Measurements from ENCODE around the gene ELMO1. TPM values are rescaled to one million over a fixed set of nuclear protein-coding genes. Genes with fewer than 3 reads are reported as not detected.

ELMO1 gene
- total and polyA plus RNA-seq, 2 of the 13 experiments (the other 11 are each of a cell fraction or from before 2014, with no cell fraction given) = 0.11 to 0.17 TPM

GRCh38 chr7:36984041-36984521 is 464.6 kb downstream of the ELMO1 start (continued):
- 0 out of 2 replicates have a peak, but pooled peaks have one; percentile 69 for TF ChIP-seq ZNF280D (CRISPR knock-in tag; IDR thresholded peaks at IDR 0.05)
- no peak for TF ChIP-seq ZNF382 (CRISPR knock-in tag; IDR thresholded peaks at IDR 0.05; ENCODE audit: borderline replicate concordance)
- TF ChIP-seq ZNF7 (CRISPR knock-in tag; IDR thresholded peaks at IDR 0.05) = no peak
- TF ChIP-seq NR1H2 (CRISPR knock-in tag; IDR thresholded peaks at IDR 0.05; ENCODE audit: borderline replicate concordance, low read depth) = no peak
- TF ChIP-seq ZNF724P (CRISPR knock-in tag; IDR thresholded peaks at IDR 0.05; ENCODE audit: borderline replicate concordance) = no peak
- no peak for TF ChIP-seq ZNF441 (CRISPR knock-in tag; IDR thresholded peaks at IDR 0.05; ENCODE audit: borderline replicate concordance)
- no peak for TF ChIP-seq NFYC (CRISPR knock-in tag; IDR thresholded peaks at IDR 0.05)
- no peak for TF ChIP-seq PATZ1 (CRISPR knock-in tag; IDR thresholded peaks at IDR 0.05)
- TF ChIP-seq TEAD3 (CRISPR knock-in tag; optimal IDR thresholded peaks at IDR 0.05; ENCODE audit: borderline replicate concordance) = peak; percentile 81
- TF ChIP-seq ZNF841 (CRISPR knock-in tag; IDR thresholded peaks at IDR 0.05; ENCODE audit: borderline replicate concordance) = no peak
- peak; percentile 19; the same call in 1 of the 2 replicates for TF ChIP-seq ZSCAN25 (CRISPR knock-in tag; IDR thresholded peaks at IDR 0.05)
- no peak for TF ChIP-seq SAFB2 (CRISPR knock-in tag; IDR thresholded peaks at IDR 0.05; ENCODE audit: borderline replicate concordance, low read depth)
- TF ChIP-seq POGZ (CRISPR knock-in tag; IDR thresholded peaks at IDR 0.05) = peak; percentile 58
- TF ChIP-seq FOXP4 (CRISPR knock-in tag; IDR thresholded peaks at IDR 0.05) = 0 out of 2 replicates have a peak, but pooled peaks have one; percentile 29
- no peak for TF ChIP-seq ZNF484 (CRISPR knock-in tag; IDR thresholded peaks at IDR 0.05; ENCODE audit: borderline replicate concordance, low read depth)
- no peak for TF ChIP-seq AFF4 (CRISPR knock-in tag; IDR thresholded peaks at IDR 0.05)

All from HepG2 (cell line).